Measurements from ENCODE around the gene PTPRC. TPM values are rescaled to one million over a fixed set of nuclear protein-coding genes. Genes with fewer than 3 reads are reported as not detected.

The PTPRC gene
- total and polyA plus RNA-seq, 2 donors (not counting 1 experiment from before 2014, with no cell fraction given), result under 0.01 to 0.11 TPM

- Histone ChIP-seq H2AFZ (ENCODE audit: low read length) (no peak overlapping the region), H3K27ac (ENCODE audit: insufficient read depth, low read length) (no peak overlapping the region), H3K9ac (ENCODE audit: insufficient read depth, low read length) (no peak overlapping the region), H3K9me3 (ENCODE audit: control insufficient read depth, insufficient read depth, low read depth, low read length) (no peaks in the 10 kb centered on the region), H3K4me2 (ENCODE audit: extremely low read depth, insufficient read depth, low read length) (no peak overlapping the region), H3K4me1 (ENCODE audit: control insufficient read depth, extremely low read depth, insufficient read depth, low read length) (peaks cover 4% of the 10 kb centered on the region), H3K36me3 (ENCODE audit: control insufficient read depth, insufficient read depth, low read length) (no peaks in the 10 kb centered on the region), H3K79me2 (ENCODE audit: control insufficient read depth, insufficient read depth, low read length) (no peaks in the 10 kb centered on the region), H4K20me1 (ENCODE audit: control insufficient read depth, extremely low read depth, insufficient read depth, low read length) (no peaks in the 10 kb centered on the region), H3K27me3 (ENCODE audit: control insufficient read depth, insufficient read depth, low read length) (no peaks in the 10 kb centered on the region), H3K4me3 (replicated peaks in 1 of 4; ENCODE audit: control extremely low read depth in 1 of 4, insufficient read depth in 1 of 4, low read depth in 3 of 4, low read length in 4 of 4) (no peak overlapping the region)
- TF ChIP-seq EZH2 (IDR thresholded peaks at IDR 0.05; ENCODE audit: low read length, missing control alignments) (no peak), CTCF (conservative IDR thresholded peaks at IDR 0.05 in 1 of 2, IDR thresholded peaks at IDR 0.05 in 1 of 2; ENCODE audit: low read depth in 1 of 2, low read length in 2 of 2) (no peak)
- no peak for DNase-seq (ENCODE audit: low read depth in 2 of 2)
Observed at GRCh38 chr1:198660341-198661261, 21.8 kb downstream of the PTPRC start.

- H3K79me2 ChIP-seq (ENCODE audit: control insufficient read depth, insufficient read depth, low read length), result no peaks in the 10 kb centered on the region
- peaks cover 8% of the 10 kb centered on the region for H3K4me1 ChIP-seq (ENCODE audit: control insufficient read depth, extremely low read depth, insufficient read depth, low read length)
- H3K36me3 ChIP-seq (ENCODE audit: control insufficient read depth, insufficient read depth, low read length), result no peaks in the 10 kb centered on the region
- DNase-seq (ENCODE audit: low read depth in 2 of 2), result no peak
- no peak for TF ChIP-seq EZH2 (IDR thresholded peaks at IDR 0.05; ENCODE audit: low read length, missing control alignments)
- no peak for TF ChIP-seq CTCF (conservative IDR thresholded peaks at IDR 0.05 in 1 of 2, IDR thresholded peaks at IDR 0.05 in 1 of 2; ENCODE audit: low read depth in 1 of 2, low read length in 2 of 2)
- no peaks in the 10 kb centered on the region for H3K9me3 ChIP-seq (ENCODE audit: control insufficient read depth, insufficient read depth, low read depth, low read length)
- H3K4me2 ChIP-seq (ENCODE audit: extremely low read depth, insufficient read depth, low read length), result no peak overlapping the region
- H3K27ac ChIP-seq (ENCODE audit: insufficient read depth, low read length), result no peak overlapping the region
- H4K20me1 ChIP-seq (ENCODE audit: control insufficient read depth, extremely low read depth, insufficient read depth, low read length), result no peaks in the 10 kb centered on the region
- H3K27me3 ChIP-seq (ENCODE audit: control insufficient read depth, insufficient read depth, low read length), result no peaks in the 10 kb centered on the region
- H2AFZ ChIP-seq (ENCODE audit: low read length), result no peak overlapping the region
- H3K4me3 ChIP-seq (replicated peaks in 1 of 4; ENCODE audit: control extremely low read depth in 1 of 4, insufficient read depth in 1 of 4, low read depth in 3 of 4, low read length in 4 of 4), result no peak overlapping the region
- no peak overlapping the region for H3K9ac ChIP-seq (ENCODE audit: insufficient read depth, low read length)
Observed at GRCh38 chr1:198662821-198663220, 24.0 kb downstream of the PTPRC start.

GRCh38 chr1:198664068-198664788, 25.4 kb downstream of the PTPRC start:
- TF ChIP-seq CTCF (conservative IDR thresholded peaks at IDR 0.05 in 1 of 2, IDR thresholded peaks at IDR 0.05 in 1 of 2; ENCODE audit: low read depth in 1 of 2, low read length in 2 of 2) (no peak), EZH2 (IDR thresholded peaks at IDR 0.05; ENCODE audit: low read length, missing control alignments) (no peak)
- DNase-seq (ENCODE audit: low read depth in 2 of 2), result no peak
- Histone ChIP-seq H4K20me1 (ENCODE audit: control insufficient read depth, extremely low read depth, insufficient read depth, low read length) (no peaks in the 10 kb centered on the region), H3K4me1 (ENCODE audit: control insufficient read depth, extremely low read depth, insufficient read depth, low read length) (peaks cover 16% of the 10 kb centered on the region), H3K4me3 (replicated peaks in 1 of 4; ENCODE audit: control extremely low read depth in 1 of 4, insufficient read depth in 1 of 4, low read depth in 3 of 4, low read length in 4 of 4) (no peak overlapping the region), H3K9me3 (ENCODE audit: control insufficient read depth, insufficient read depth, low read depth, low read length) (no peaks in the 10 kb centered on the region), H3K79me2 (ENCODE audit: control insufficient read depth, insufficient read depth, low read length) (no peaks in the 10 kb centered on the region), H2AFZ (ENCODE audit: low read length) (no peak overlapping the region), H3K27me3 (ENCODE audit: control insufficient read depth, insufficient read depth, low read length) (no peaks in the 10 kb centered on the region), H3K27ac (ENCODE audit: insufficient read depth, low read length) (no peak overlapping the region), H3K9ac (ENCODE audit: insufficient read depth, low read length) (no peak overlapping the region), H3K4me2 (ENCODE audit: extremely low read depth, insufficient read depth, low read length) (no peak overlapping the region), H3K36me3 (ENCODE audit: control insufficient read depth, insufficient read depth, low read length) (no peaks in the 10 kb centered on the region)
